ENCODE measurements around the gene RTTN.

- TF ChIP-seq CTCF (conservative IDR thresholded peaks at IDR 0.05; ENCODE audit: low read depth in 2 of 2) (no peak), EZH2 (IDR thresholded peaks at IDR 0.05; ENCODE audit: low read depth, unreplicated experiment) (no peak), EZH2phosphoT487 (IDR thresholded peaks at IDR 0.05; ENCODE audit: unreplicated experiment) (no peak), REST (IDR thresholded peaks at IDR 0.05; ENCODE audit: unreplicated experiment) (no peak), POLR2AphosphoS5 (IDR thresholded peaks at IDR 0.05; ENCODE audit: low read depth) (no peak), CREB1 (CRISPR knock-in tag; IDR thresholded peaks at IDR 0.05; ENCODE audit: low read depth) (no peak), ETS1 (IDR thresholded peaks at IDR 0.05) (no peak), ZNF331 (CRISPR knock-in tag; IDR thresholded peaks at IDR 0.05; ENCODE audit: low read depth) (no peak), JUNB (IDR thresholded peaks at IDR 0.05; ENCODE audit: unreplicated experiment) (no peak), STAT1 (IDR thresholded peaks at IDR 0.05; ENCODE audit: unreplicated experiment) (no peak)
These were observed 22.0 kb downstream of the RTTN start for GRCh38 chr18:70183441-70183840.

All from GM23338 (cell line).